ENCODE data around the gene RASGRP1.
A peak's percentile ranks its signal among the peaks of the same experiment; 100 is the strongest.

The RASGRP1 gene

GRCh38 chr15:38458646-38459045 is 106.0 kb downstream of the RASGRP1 start:
- DNase-seq (ENCODE audit: low read depth), result no peak

- no peak for DNase-seq (ENCODE audit: low read depth)
Measured at GRCh38 chr15:38455092-38455491, 109.5 kb downstream of the RASGRP1 start.

- DNase-seq (ENCODE audit: low read depth), result no peak
Measured at GRCh38 chr15:38454696-38455090, 109.9 kb downstream of the RASGRP1 start.

- peak; percentile 74 for DNase-seq (ENCODE audit: low read depth)
Measured at GRCh38 chr15:38453971-38454695, 110.5 kb downstream of the RASGRP1 start, which contains the start of gene FAM98B. Gene FAM98B (plus strand): TSS chr15:38454127. CDS start chr15:38454162, 35 bp downstream.

GRCh38 chr15:38441130-38441519 is 123.5 kb downstream of the RASGRP1 start:
- no peak for DNase-seq (ENCODE audit: low read depth)

- peak; percentile 12 for DNase-seq (ENCODE audit: low read depth)
Measured at GRCh38 chr15:38440353-38441129, 124.1 kb downstream of the RASGRP1 start.
